Sigmoid colon (tissue), 7 donors: ENCODE results near the gene LRP2BP. TPM values are rescaled to one million over a fixed set of nuclear protein-coding genes. Genes with fewer than 3 reads are reported as not detected.

Source experiments
- DNase-seq: peaks from one replicate; pipeline ENCODE4 v3.0.0-alpha.2; 2019
- H3K27ac ChIP-seq, 4 donors: fragments of 200-600 bp; sonication (generic); one replicate each; pipeline ENCODE4 v1.5.1; 2016 to 2019; ENCODE audit warnings: mild to moderate bottlenecking in 1 of 4
- H3K27me3 ChIP-seq, 3 donors: fragments of 200-600 bp; sonication (generic); one replicate each; pipeline ENCODE4 v1.5.1; 2019; ENCODE audit warnings: mild to moderate bottlenecking in 1 of 3
- H3K36me3 ChIP-seq, 4 donors: fragments of 200-600 bp; sonication (generic); one replicate each; pipeline ENCODE4 v1.5.1; 2016 to 2019
- H3K4me1 ChIP-seq, 4 donors: fragments of 200-600 bp; sonication (generic); one replicate each; pipeline ENCODE4 v1.5.1; 2017 to 2019
- H3K4me3 ChIP-seq, 4 donors: fragments of 200-600 bp; sonication (generic); one replicate each; pipeline ENCODE4 v1.5.1; 2017 to 2019; ENCODE audit warnings: mild to moderate bottlenecking in 2 of 4, moderate library complexity in 1 of 4
- H3K9me3 ChIP-seq, 4 donors: fragments of 200-600 bp in 3 of 4; sonication (generic) in 3 of 4; one replicate each; pipeline versions ENCODE4 v1.5.1 to v1.6.1; 2013 to 2019
- EP300 ChIP-seq, 4 donors: sonication (generic); formaldehyde crosslinking; IDR thresholded peaks; one replicate each; pipeline ENCODE4 v1.6.1; 2017; ENCODE audit warnings: antibody characterized with exemption in 4 of 4
- POLR2A ChIP-seq, 2 donors: fragments of 450-650 bp; IDR thresholded peaks; one replicate each; pipeline ENCODE4 v1.6.1; 2016; ENCODE audit warnings: antibody characterized with exemption in 2 of 2, mild to moderate bottlenecking in 2 of 2, moderate library complexity in 2 of 2
- POLR2AphosphoS5 ChIP-seq, 4 donors: sonication (generic); formaldehyde crosslinking; IDR thresholded peaks; one replicate each; pipeline ENCODE4 v1.6.1; 2017; ENCODE audit warnings: antibody characterized with exemption in 4 of 4
- WGBS, 2 donors: extraction: QIAGEN DNeasy Blood & Tissue Kit; methylation state at CpG; one replicate each; pipeline ENCODE4 v1.1.7; 2013; 5-methylcytosine and 5-hydroxymethylcytosine counted together
- intact Hi-C: fragments of 100-400 bp; cut with DNase I; formaldehyde crosslinking; loops from one replicate; pipeline ENCODE4 v1.15.1; 2023
- polyA plus RNA-seq, 3 donors: library from polyadenylated mRNA; stranded (reverse); fragments of 200-250 nt; gene quantifications; one replicate each; pipeline ENCODE4 v1.2.3, GENCODE V29; 2013
- total RNA-seq, 4 donors: library from RNA; depleted of rRNA; stranded (reverse); fragments of >200 nt; gene quantifications; one replicate each; pipeline ENCODE4 v1.1.0, GENCODE V29; 2016
- TF ChIP-seq, protein P1 (sequence below), 4 experiments: fragments of 450-650 bp in 3 of 4; fragments of 200-600 bp in 1 of 4; IDR thresholded peaks; one replicate each; pipeline ENCODE4 v1.5.1; 2016 to 2019; ENCODE audit warnings: antibody characterized with exemption in 4 of 4, mild to moderate bottlenecking in 3 of 4, moderate library complexity in 2 of 4
- donor health status: healthy with polysubstance abuse.
- donor health status: Bipolar disorder and iron deficiency.
- donor health status: healthy.

Gene LRP2BP
- total and polyA plus RNA-seq, 7 donors = 0.16 to 2.6 (median 1.8) TPM

DNA sequence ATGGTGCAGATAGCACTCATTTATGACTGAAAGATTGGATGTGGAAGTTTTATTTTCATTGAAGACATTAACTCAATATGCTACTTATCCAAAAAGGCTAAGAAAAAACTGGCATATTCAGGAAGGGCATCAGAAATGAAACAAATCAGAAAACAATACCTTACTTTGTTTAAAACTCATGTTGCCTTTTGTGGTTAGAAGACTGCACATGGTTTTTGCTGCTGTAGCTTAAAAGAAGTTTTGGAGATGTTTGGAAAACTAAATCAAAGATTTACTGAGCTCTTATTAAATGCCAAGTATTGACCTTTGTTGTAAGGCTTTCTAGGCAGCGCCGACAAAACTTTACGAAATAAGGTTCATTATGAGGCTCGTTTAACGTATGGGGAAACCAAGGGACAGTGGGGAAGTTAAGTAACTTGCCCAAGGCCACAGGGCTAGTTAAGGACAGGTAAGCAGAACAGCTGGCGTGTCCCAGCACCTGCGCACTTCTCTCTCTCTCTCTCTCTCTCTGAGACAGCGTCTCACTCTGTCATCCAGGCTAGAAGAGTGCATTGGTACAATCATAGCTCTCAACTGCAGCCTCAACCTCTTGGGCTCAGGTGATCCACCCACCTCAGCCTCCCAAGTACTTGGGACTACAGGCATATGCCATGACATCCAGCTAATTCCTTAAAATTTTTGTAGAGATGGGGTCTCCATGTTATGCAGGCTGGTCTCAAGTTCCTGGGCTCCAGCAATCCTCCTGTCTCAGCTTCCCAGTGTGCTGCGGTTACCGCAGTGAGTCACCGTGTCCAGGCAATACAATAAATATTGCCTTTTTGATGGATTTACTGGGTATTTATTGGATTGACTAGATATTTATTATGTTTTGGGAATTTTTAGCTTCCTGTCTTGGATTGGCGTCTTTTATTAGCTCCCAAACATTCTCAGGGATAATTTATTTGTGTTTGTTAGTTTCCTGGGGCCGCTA, 16.1 kb downstream of the LRP2BP start:
- H3K4me3 ChIP-seq = no peak overlapping the region
- H3K9me3 ChIP-seq = no peaks in the 10 kb centered on the region
- no peak overlapping the region for H3K27ac ChIP-seq
- peaks cover 0 to 3% (median 0%) of the 10 kb centered on the region in 4 donors for H3K4me1 ChIP-seq
- WGBS, 2 donors = 95 to 96% methylated on average over 13 of the region's 13 CpGs
- DNase-seq = no peak
- TF ChIP-seq POLR2AphosphoS5 (IDR thresholded peaks at IDR 0.05) = no peak
- TF ChIP-seq POLR2A (IDR thresholded peaks at IDR 0.05) = no peak
- no peak for TF ChIP-seq EP300 (IDR thresholded peaks at IDR 0.05)
- TF ChIP-seq, protein P1, sequence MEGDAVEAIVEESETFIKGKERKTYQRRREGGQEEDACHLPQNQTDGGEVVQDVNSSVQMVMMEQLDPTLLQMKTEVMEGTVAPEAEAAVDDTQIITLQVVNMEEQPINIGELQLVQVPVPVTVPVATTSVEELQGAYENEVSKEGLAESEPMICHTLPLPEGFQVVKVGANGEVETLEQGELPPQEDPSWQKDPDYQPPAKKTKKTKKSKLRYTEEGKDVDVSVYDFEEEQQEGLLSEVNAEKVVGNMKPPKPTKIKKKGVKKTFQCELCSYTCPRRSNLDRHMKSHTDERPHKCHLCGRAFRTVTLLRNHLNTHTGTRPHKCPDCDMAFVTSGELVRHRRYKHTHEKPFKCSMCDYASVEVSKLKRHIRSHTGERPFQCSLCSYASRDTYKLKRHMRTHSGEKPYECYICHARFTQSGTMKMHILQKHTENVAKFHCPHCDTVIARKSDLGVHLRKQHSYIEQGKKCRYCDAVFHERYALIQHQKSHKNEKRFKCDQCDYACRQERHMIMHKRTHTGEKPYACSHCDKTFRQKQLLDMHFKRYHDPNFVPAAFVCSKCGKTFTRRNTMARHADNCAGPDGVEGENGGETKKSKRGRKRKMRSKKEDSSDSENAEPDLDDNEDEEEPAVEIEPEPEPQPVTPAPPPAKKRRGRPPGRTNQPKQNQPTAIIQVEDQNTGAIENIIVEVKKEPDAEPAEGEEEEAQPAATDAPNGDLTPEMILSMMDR (IDR thresholded peaks at IDR 0.05) = no peak
- intact Hi-C loops = no loop called here
- H3K36me3 ChIP-seq = no peaks in the 10 kb centered on the region
- H3K27me3 ChIP-seq = no peaks in the 10 kb centered on the region

DNA sequence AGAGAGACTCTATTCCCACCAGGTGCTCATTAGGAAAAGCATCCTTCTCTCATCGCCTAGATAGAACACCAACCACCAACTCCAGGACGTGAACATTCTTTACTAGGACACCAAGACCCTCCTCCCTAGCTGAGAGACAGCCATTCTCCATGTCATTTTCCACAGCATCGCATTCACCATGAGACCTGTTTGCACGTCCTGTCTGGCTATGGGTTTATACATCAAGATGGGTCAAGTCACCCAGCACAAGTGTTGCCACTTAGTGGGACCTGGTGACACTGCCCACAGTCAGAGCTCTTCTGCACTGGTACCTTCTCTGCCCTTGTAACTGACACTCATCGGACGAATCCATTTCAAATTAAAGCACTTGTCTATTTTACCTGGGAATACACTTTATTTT, 17.5 kb downstream of the LRP2BP start:
- intact Hi-C loops = no loop called here
- Histone ChIP-seq H3K4me1 (no peaks in the 10 kb centered on the region), H3K9me3 (no peaks in the 10 kb centered on the region), H3K36me3 (no peaks in the 10 kb centered on the region), H3K27me3 (no peaks in the 10 kb centered on the region), H3K27ac (no peak overlapping the region), H3K4me3 (no peak overlapping the region)
- 87 to 96% methylated on average over 6 of the region's 6 CpGs for WGBS, 2 donors
- no peak for DNase-seq
- TF ChIP-seq, protein P1 (IDR thresholded peaks at IDR 0.05) = no peak
- TF ChIP-seq POLR2AphosphoS5 (IDR thresholded peaks at IDR 0.05) = no peak
- no peak for TF ChIP-seq POLR2A (IDR thresholded peaks at IDR 0.05)
- TF ChIP-seq EP300 (IDR thresholded peaks at IDR 0.05) = no peak

DNA sequence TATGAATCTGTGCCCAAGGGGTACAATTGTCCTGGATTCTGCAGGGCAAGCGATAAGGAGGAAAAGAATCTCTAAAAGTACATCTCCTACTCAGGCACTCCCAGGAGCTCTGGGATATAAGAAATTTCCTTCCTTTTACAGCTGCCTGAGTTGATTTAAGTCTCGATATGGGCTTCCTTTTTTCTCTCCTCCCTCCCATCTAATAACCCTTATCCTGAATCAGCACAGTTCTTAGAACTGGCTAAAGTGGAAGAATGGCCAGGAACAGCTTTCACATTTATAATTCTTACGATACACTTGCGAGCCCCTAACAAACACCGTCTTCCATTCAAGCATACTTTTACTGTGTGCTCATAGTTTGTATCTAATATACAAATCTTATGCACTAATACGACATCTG, 21.2 kb downstream of the LRP2BP start:
- peaks cover 0 to 28% (median 0%) of the 10 kb centered on the region in 4 donors for H3K36me3 ChIP-seq
- H3K27ac ChIP-seq = no peak overlapping the region
- intact Hi-C loops = no loop called here
- H3K4me1 ChIP-seq = no peaks in the 10 kb centered on the region
- TF ChIP-seq EP300 (IDR thresholded peaks at IDR 0.05) (no peak), POLR2AphosphoS5 (IDR thresholded peaks at IDR 0.05) (no peak), POLR2A (IDR thresholded peaks at IDR 0.05) (no peak)
- TF ChIP-seq, protein P1 (IDR thresholded peaks at IDR 0.05) = no peak
- no peaks in the 10 kb centered on the region for H3K27me3 ChIP-seq
- WGBS, 2 donors = 65 to 81% methylated on average over 6 of the region's 6 CpGs
- no peak overlapping the region for H3K4me3 ChIP-seq
- no peaks in the 10 kb centered on the region for H3K9me3 ChIP-seq
- no peak for DNase-seq

DNA sequence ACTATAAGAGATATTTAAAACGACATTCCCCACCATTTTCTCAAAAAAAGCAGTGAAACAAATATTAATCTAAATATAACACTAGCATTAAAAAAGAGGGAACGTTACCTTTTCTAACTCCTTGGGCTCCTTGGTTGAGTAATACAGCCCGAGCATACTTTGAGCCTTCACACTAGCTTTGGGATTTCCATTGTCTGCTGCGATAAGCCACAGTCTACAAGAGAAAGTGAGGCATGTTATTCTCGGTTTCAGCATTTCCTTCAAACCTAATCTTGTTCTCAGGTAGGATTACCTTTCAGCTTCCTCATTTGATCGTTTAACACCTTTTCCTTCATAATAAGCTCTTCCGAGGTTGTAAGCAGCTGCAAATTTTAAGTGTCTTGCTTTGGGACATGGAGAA, 21.7 kb downstream of the LRP2BP start:
- TF ChIP-seq, protein P1 (IDR thresholded peaks at IDR 0.05) = no peak
- TF ChIP-seq POLR2A (IDR thresholded peaks at IDR 0.05) (no peak), POLR2AphosphoS5 (IDR thresholded peaks at IDR 0.05) (no peak), EP300 (IDR thresholded peaks at IDR 0.05) (no peak)
- DNase-seq = no peak
- WGBS, 2 donors = 78 to 87% methylated on average over 7 of the region's 7 CpGs
- Histone ChIP-seq H3K36me3 (peaks cover 0 to 28% (median 0%) of the 10 kb centered on the region in 4 donors), H3K27me3 (no peaks in the 10 kb centered on the region), H3K4me1 (no peaks in the 10 kb centered on the region), H3K9me3 (no peaks in the 10 kb centered on the region), H3K27ac (no peak overlapping the region), H3K4me3 (no peak overlapping the region)
- intact Hi-C loops = no loop called here
